Measurements from ENCODE around the gene ZNF528.
A peak's percentile ranks its signal among the peaks of the same experiment; 100 is the strongest.

Gene ZNF528

GRCh38 chr19:52397310-52398080 is at the start of gene ZNF528:
ZNF528 (plus strand) TSS chr19:52397849; CDS start chr19:52402014, 4,165 bp downstream.
- DNase-seq = peak; percentile 93

- DNase-seq = peak; percentile 57
Observed at GRCh38 chr19:52351512-52351911, 46.1 kb upstream of the ZNF528 start.

- no peak for DNase-seq
Observed at GRCh38 chr19:52366414-52366824, 31.2 kb upstream of the ZNF528 start.

- peak; percentile 88 for DNase-seq
Observed at GRCh38 chr19:52369559-52370340, 27.9 kb upstream of the ZNF528 start, which contains the start of gene ZNF880. ZNF880 (plus strand) TSS chr19:52369923; CDS start chr19:52369966, 43 bp downstream.

GRCh38 chr19:52370341-52370710 is 27.3 kb upstream of the ZNF528 start:
- no peak for DNase-seq

- no peak for DNase-seq
Observed at GRCh38 chr19:52391135-52391534, 6.5 kb upstream of the ZNF528 start.

GRCh38 chr19:52398081-52398441 is 412 bp downstream of the ZNF528 start:
- DNase-seq = no peak

GRCh38 chr19:52410276-52410675 is 12.6 kb downstream of the ZNF528 start:
- DNase-seq = no peak

GRCh38 chr19:52415711-52416110 is 18.1 kb downstream of the ZNF528 start:
- DNase-seq = no peak

- no peak for DNase-seq
Observed at GRCh38 chr19:52428937-52429336, 31.3 kb downstream of the ZNF528 start, which contains the start of gene ZNF534. ZNF534 (plus strand) TSS chr19:52429148; CDS start chr19:52431475, 2,327 bp downstream.

GRCh38 chr19:52442179-52442578 is 44.5 kb downstream of the ZNF528 start:
- DNase-seq = no peak

GRCh38 chr19:52444506-52444905 is 46.9 kb downstream of the ZNF528 start:
- DNase-seq = no peak

- no peak for DNase-seq
Observed at GRCh38 chr19:52451241-52451640, 53.6 kb downstream of the ZNF528 start.

- no peak for DNase-seq
Observed at GRCh38 chr19:52453324-52454094, 55.9 kb downstream of the ZNF528 start, which contains the start of gene ZNF578. ZNF578 (plus strand) TSS chr19:52453553; CDS start chr19:52501846, 48,293 bp downstream.

- no peak for DNase-seq
Observed at GRCh38 chr19:52464798-52465470, 67.3 kb downstream of the ZNF528 start.
